ENCODE measurements around the gene DPP4.

Gene DPP4

GRCh38 chr2:161947836-161948235 is 126.2 kb downstream of the DPP4 start:
- DNase-seq: no peak

GRCh38 chr2:161947406-161947805 is 126.6 kb downstream of the DPP4 start:
- DNase-seq: no peak

GRCh38 chr2:161946489-161947107 is 127.4 kb downstream of the DPP4 start:
- DNase-seq: no peak

DNA sequence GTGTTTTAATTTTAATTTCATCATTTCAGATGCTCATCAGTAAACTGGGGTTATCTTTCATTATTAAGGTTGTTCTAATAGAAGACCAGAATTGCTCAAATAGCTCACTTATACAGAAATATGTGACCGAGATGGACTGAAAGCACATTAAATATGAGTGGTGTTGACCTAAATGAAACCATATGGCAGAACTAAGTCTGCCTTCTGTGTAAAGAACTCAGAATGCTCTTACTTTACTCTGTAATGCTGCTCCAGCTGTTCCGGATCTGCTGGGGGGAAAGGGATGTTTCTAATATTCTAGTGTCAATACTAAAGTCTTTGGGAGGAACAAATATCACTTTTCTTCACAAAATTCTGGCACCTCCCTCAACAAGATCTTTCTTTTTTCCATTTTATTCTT is 131.0 kb downstream of the DPP4 start:
- DNase-seq: no peak
